GM23338 (cell line): ENCODE measurements around the gene TCP11. TPM values are rescaled to one million over a fixed set of nuclear protein-coding genes. Genes with fewer than 3 reads are reported as not detected.

Experiments
- ATAC-seq: fragments of 200-7000 bp; cut with Tn5 transposase; 3 replicates; pipeline ENCODE4 v1.9.1; 2020
- DNase-seq: peaks from one replicate; pipeline ENCODE4 v3.0.0-alpha.2; 2015; ENCODE audit warnings: low spot score
- H2AFZ ChIP-seq: fragments of 200-600 bp; sonication (generic); 2 replicates; pipeline ENCODE4 v1.8.0; 2016; ENCODE audit warnings: antibody characterized with exemption, mild to moderate bottlenecking, moderate library complexity
- H3F3A ChIP-seq: fragments of 200-600 bp; sonication (generic); replicated peaks from 2 replicates; pipeline ENCODE4 v1.8.0; 2017; ENCODE audit warnings: antibody characterized with exemption, mixed run types, low read depth
- H3K27ac ChIP-seq: fragments of 200-600 bp; sonication (generic); 2 replicates; pipeline ENCODE4 v1.6.1; 2016; ENCODE audit warnings: low read depth
- H3K27me3 ChIP-seq: fragments of 200-600 bp; sonication (generic); 2 replicates; pipeline ENCODE4 v1.8.0; 2016; ENCODE audit warnings: mild to moderate bottlenecking, mixed run types, moderate library complexity; ENCODE audit not compliant: insufficient read depth
- H3K36me3 ChIP-seq: fragments of 200-600 bp; sonication (generic); 2 replicates; pipeline ENCODE4 v1.8.0; 2016; ENCODE audit warnings: mild to moderate bottlenecking; ENCODE audit not compliant: insufficient read depth
- H3K4me1 ChIP-seq: fragments of 200-600 bp; sonication (generic); 2 replicates; pipeline ENCODE4 v1.8.0; 2016; ENCODE audit warnings: mild to moderate bottlenecking, moderate library complexity; ENCODE audit not compliant: insufficient read depth
- H3K4me2 ChIP-seq: fragments of 200-600 bp; sonication (generic); 2 replicates; pipeline ENCODE4 v1.7.1; 2017; ENCODE audit warnings: mixed run types
- H3K4me3 ChIP-seq: fragments of 200-600 bp; sonication (generic); 2 replicates; pipeline ENCODE4 v1.6.1; 2016; ENCODE audit warnings: mixed run types
- H3K79me2 ChIP-seq: fragments of 200-600 bp; sonication (generic); replicated peaks from 2 replicates; pipeline ENCODE4 v1.8.0; 2017; ENCODE audit warnings: mild to moderate bottlenecking; ENCODE audit not compliant: insufficient read depth
- H3K9me2 ChIP-seq: fragments of 200-600 bp; sonication (generic); 2 replicates; pipeline ENCODE4 v1.8.0; 2017; ENCODE audit not compliant: insufficient read depth
- H4K20me1 ChIP-seq: fragments of 200-600 bp; sonication (generic); replicated peaks from 2 replicates; pipeline ENCODE4 v1.8.0; 2017; ENCODE audit warnings: mild to moderate bottlenecking; ENCODE audit not compliant: insufficient read depth
- H3K27ac Mint-ChIP-seq: 2 replicates; pipeline ENCODE4 v1.8.0; 2020; ENCODE audit warnings: inconsistent platforms, mild to moderate bottlenecking, moderate library complexity, mixed read lengths
- H3K27me3 Mint-ChIP-seq: 3 replicates; pipeline ENCODE4 v1.8.0; 2022; ENCODE audit warnings: low read depth, mild to moderate bottlenecking, moderate library complexity, mixed read lengths, inconsistent platforms; ENCODE audit not compliant: insufficient read depth, poor library complexity
- H3K36me3 Mint-ChIP-seq: 3 replicates; pipeline ENCODE4 v1.8.0; 2021; ENCODE audit warnings: low read depth, mild to moderate bottlenecking, inconsistent platforms, moderate library complexity, mixed read lengths
- H3K4me1 Mint-ChIP-seq: 3 replicates; pipeline ENCODE4 v1.8.0; 2020; ENCODE audit warnings: mild to moderate bottlenecking, inconsistent platforms, mixed read lengths
- H3K4me3 Mint-ChIP-seq: 3 replicates; pipeline ENCODE4 v1.8.0; 2021; ENCODE audit warnings: moderate library complexity, mild to moderate bottlenecking, inconsistent platforms, mixed read lengths
- H3K9me3 Mint-ChIP-seq: 3 replicates; pipeline ENCODE4 v1.8.0; 2020; ENCODE audit warnings: moderate library complexity, mild to moderate bottlenecking, inconsistent platforms, mixed read lengths
- CREB1 ChIP-seq: fragments of 250-450 bp; sonication (Bioruptor Pico); IDR thresholded peaks from 2 replicates; pipeline ENCODE4 v1.5.0; 2020; ENCODE audit warnings: low read depth, mild to moderate bottlenecking, moderate library complexity
- ETS1 ChIP-seq: IDR thresholded peaks from 2 replicates; pipeline ENCODE4 v1.6.1; 2016; ENCODE audit warnings: antibody characterized with exemption
- EZH2 ChIP-seq: fragments of 200-600 bp; sonication (generic); IDR thresholded peaks from one replicate; pipeline ENCODE4 v1.8.0; 2017; ENCODE audit warnings: antibody characterized with exemption, mild to moderate bottlenecking, low read depth; ENCODE audit not compliant: unreplicated experiment
- EZH2phosphoT487 ChIP-seq: fragments of 200-600 bp; sonication (generic); IDR thresholded peaks from one replicate; pipeline ENCODE4 v1.8.1; 2018; ENCODE audit warnings: antibody characterized with exemption; ENCODE audit not compliant: unreplicated experiment
- JUNB ChIP-seq: IDR thresholded peaks from one replicate; pipeline ENCODE4 v1.6.1; 2016; ENCODE audit warnings: antibody characterized with exemption; ENCODE audit not compliant: unreplicated experiment
- NANOG ChIP-seq: IDR thresholded peaks from 2 replicates; pipeline ENCODE4 v1.6.1; 2016; ENCODE audit warnings: antibody characterized with exemption, borderline replicate concordance
- POLR2AphosphoS5 ChIP-seq: IDR thresholded peaks from 2 replicates; pipeline ENCODE4 v1.6.1; 2016; ENCODE audit warnings: antibody characterized with exemption, low read depth
- STAT1 ChIP-seq: IDR thresholded peaks from one replicate; pipeline ENCODE4 v1.6.1; 2016; ENCODE audit warnings: antibody characterized with exemption; ENCODE audit not compliant: unreplicated experiment
- ZNF114 ChIP-seq: fragments of 250-450 bp; sonication (Bioruptor Pico); IDR thresholded peaks from 2 replicates; pipeline ENCODE4 v1.5.0; 2020; ENCODE audit warnings: mild to moderate bottlenecking, moderate library complexity
- ZNF331 ChIP-seq: fragments of 250-450 bp; sonication (Bioruptor Pico); IDR thresholded peaks from 2 replicates; pipeline ENCODE4 v1.5.0; 2020; ENCODE audit warnings: low read depth, mild to moderate bottlenecking, moderate library complexity
- ZNF462 ChIP-seq: fragments of 250-450 bp; sonication (Bioruptor Pico); IDR thresholded peaks from 2 replicates; pipeline ENCODE4 v1.5.0; 2020; ENCODE audit warnings: mild to moderate bottlenecking, moderate library complexity
- polyA plus RNA-seq: library from polyadenylated mRNA; unstranded; fragments of >200 nt; fragmentation: Nextera tagmentation; extraction: Ambion mirVana; gene quantifications from 2 replicates; pipeline ENCODE4 v1.2.1, GENCODE V29; 2016
- total RNA-seq: library from RNA; depleted of rRNA; stranded (reverse); fragments of >200 nt; shearing (Covaris generic); gene quantifications from 2 replicates; pipeline ENCODE4 v1.2.3, GENCODE V29; 2014
- TF ChIP-seq, protein P1 (sequence below), 2 experiments: fragments of 200-600 bp in 1 of 2; sonication (generic) in 1 of 2; conservative IDR thresholded peaks; 2 replicates each; pipeline versions ENCODE4 v1.5.1 to v1.6.1; 2016 to 2017; ENCODE audit warnings: antibody characterized with exemption in 2 of 2, low read depth in 2 of 2, mild to moderate bottlenecking in 2 of 2, moderate library complexity in 1 of 2
- TF ChIP-seq, protein P2 (sequence below): IDR thresholded peaks from one replicate; pipeline ENCODE4 v1.6.1; 2018; ENCODE audit warnings: antibody characterized with exemption; ENCODE audit not compliant: unreplicated experiment

TCP11 gene
- total and polyA plus RNA-seq, 2 experiments from 2014 or later = not detected

DNA sequence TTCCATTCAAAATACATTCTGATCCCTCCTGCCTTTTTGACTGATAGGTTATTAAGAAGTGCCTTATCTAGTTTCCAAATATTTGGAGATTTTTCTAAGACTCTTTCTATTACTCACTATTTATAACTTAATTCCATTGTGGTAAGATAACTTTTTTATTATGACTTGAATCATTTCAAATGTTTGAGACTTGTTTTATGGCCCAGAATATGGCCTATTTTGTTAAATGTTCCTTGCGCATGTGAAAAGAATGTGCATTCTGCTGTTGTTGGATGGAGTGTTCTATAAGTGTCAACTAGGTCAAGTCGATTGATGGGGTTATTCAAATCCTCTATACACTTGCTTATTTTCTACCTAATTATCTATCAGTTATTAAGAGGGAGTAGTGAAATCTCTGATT, 13.1 kb upstream of the TCP11 start:
- H3K4me1 Mint-ChIP-seq = 0 out of 3 replicates have a peak, but pooled peaks cover 1% of the 10 kb centered on the region
- no peaks in the 10 kb centered on the region for H3F3A ChIP-seq
- H3K27me3 Mint-ChIP-seq = peaks cover 7% of the 10 kb centered on the region
- H3K27ac Mint-ChIP-seq = no peak overlapping the region
- no peaks in the 10 kb centered on the region for H3K36me3 Mint-ChIP-seq
- no peaks in the 10 kb centered on the region for H3K4me1 ChIP-seq
- no peaks in the 10 kb centered on the region for H4K20me1 ChIP-seq
- no peak for ATAC-seq
- H3K4me2 ChIP-seq = no peak overlapping the region
- no peak for TF ChIP-seq POLR2AphosphoS5
- no peak for TF ChIP-seq EZH2
- no peak for TF ChIP-seq JUNB
- TF ChIP-seq ZNF114 (CRISPR knock-in tag) = no peak
- no peak for TF ChIP-seq EZH2phosphoT487
- no peak for TF ChIP-seq NANOG
- TF ChIP-seq, protein P1, sequence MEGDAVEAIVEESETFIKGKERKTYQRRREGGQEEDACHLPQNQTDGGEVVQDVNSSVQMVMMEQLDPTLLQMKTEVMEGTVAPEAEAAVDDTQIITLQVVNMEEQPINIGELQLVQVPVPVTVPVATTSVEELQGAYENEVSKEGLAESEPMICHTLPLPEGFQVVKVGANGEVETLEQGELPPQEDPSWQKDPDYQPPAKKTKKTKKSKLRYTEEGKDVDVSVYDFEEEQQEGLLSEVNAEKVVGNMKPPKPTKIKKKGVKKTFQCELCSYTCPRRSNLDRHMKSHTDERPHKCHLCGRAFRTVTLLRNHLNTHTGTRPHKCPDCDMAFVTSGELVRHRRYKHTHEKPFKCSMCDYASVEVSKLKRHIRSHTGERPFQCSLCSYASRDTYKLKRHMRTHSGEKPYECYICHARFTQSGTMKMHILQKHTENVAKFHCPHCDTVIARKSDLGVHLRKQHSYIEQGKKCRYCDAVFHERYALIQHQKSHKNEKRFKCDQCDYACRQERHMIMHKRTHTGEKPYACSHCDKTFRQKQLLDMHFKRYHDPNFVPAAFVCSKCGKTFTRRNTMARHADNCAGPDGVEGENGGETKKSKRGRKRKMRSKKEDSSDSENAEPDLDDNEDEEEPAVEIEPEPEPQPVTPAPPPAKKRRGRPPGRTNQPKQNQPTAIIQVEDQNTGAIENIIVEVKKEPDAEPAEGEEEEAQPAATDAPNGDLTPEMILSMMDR (conservative IDR thresholded peaks at IDR 0.05; ENCODE audit: low read depth in 2 of 2) = no peak
- TF ChIP-seq STAT1 = no peak
- TF ChIP-seq ZNF462 (CRISPR knock-in tag) = no peak
- no peak for TF ChIP-seq ZNF331 (CRISPR knock-in tag)
- TF ChIP-seq ETS1 = no peak
- TF ChIP-seq CREB1 (CRISPR knock-in tag) = no peak
- TF ChIP-seq, protein P2, sequence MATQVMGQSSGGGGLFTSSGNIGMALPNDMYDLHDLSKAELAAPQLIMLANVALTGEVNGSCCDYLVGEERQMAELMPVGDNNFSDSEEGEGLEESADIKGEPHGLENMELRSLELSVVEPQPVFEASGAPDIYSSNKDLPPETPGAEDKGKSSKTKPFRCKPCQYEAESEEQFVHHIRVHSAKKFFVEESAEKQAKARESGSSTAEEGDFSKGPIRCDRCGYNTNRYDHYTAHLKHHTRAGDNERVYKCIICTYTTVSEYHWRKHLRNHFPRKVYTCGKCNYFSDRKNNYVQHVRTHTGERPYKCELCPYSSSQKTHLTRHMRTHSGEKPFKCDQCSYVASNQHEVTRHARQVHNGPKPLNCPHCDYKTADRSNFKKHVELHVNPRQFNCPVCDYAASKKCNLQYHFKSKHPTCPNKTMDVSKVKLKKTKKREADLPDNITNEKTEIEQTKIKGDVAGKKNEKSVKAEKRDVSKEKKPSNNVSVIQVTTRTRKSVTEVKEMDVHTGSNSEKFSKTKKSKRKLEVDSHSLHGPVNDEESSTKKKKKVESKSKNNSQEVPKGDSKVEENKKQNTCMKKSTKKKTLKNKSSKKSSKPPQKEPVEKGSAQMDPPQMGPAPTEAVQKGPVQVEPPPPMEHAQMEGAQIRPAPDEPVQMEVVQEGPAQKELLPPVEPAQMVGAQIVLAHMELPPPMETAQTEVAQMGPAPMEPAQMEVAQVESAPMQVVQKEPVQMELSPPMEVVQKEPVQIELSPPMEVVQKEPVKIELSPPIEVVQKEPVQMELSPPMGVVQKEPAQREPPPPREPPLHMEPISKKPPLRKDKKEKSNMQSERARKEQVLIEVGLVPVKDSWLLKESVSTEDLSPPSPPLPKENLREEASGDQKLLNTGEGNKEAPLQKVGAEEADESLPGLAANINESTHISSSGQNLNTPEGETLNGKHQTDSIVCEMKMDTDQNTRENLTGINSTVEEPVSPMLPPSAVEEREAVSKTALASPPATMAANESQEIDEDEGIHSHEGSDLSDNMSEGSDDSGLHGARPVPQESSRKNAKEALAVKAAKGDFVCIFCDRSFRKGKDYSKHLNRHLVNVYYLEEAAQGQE = no peak
- H3K4me3 Mint-ChIP-seq = no peak overlapping the region
- no peak overlapping the region for H2AFZ ChIP-seq
- H3K9me3 Mint-ChIP-seq = no peaks in the 10 kb centered on the region
- H3K36me3 ChIP-seq = no peaks in the 10 kb centered on the region
- no peak for DNase-seq
- no peak overlapping the region for H3K27ac ChIP-seq
- no peaks in the 10 kb centered on the region for H3K79me2 ChIP-seq
- H3K4me3 ChIP-seq = no peak overlapping the region
- H3K27me3 ChIP-seq = peaks cover 10% of the 10 kb centered on the region
- H3K9me2 ChIP-seq = no peaks in the 10 kb centered on the region
